Neural cell (in vitro differentiated cells): ENCODE results near the gene EPHA2. TPM values are rescaled to one million over a fixed set of nuclear protein-coding genes. Genes with fewer than 3 reads are reported as not detected.

ENCODE experiments used
- H2AFZ ChIP-seq: fragments of 200-600, 300-800 bp; sonication (generic), shearing (Covaris generic); 2 replicates; pipeline ENCODE4 v1.6.0; 2014; ENCODE audit warnings: low read depth, mild to moderate bottlenecking, antibody characterized with exemption, low read length, moderate library complexity
- H3F3A ChIP-seq: fragments of 200-600 bp; shearing (Covaris generic); 2 replicates; pipeline ENCODE4 v1.6.1; 2016; ENCODE audit warnings: mild to moderate bottlenecking, moderate library complexity, mixed read lengths, antibody characterized with exemption, low read length; ENCODE audit not compliant: insufficient read depth, poor library complexity, severe bottlenecking
- H3K27ac ChIP-seq: fragments of 200-600, 300-800 bp; sonication (generic), shearing (Covaris generic); 2 replicates; pipeline ENCODE4 v1.5.1; 2014; ENCODE audit warnings: mild to moderate bottlenecking, low read length, moderate library complexity
- H3K27me3 ChIP-seq: fragments of 300-800, 200-600 bp; sonication (generic), shearing (Covaris generic); 2 replicates; pipeline ENCODE4 v1.6.0; 2014; ENCODE audit warnings: mild to moderate bottlenecking, low read depth, low read length, moderate library complexity; ENCODE audit not compliant: insufficient read depth
- H3K36me3 ChIP-seq: fragments of 300-800, 200-600 bp; sonication (generic), shearing (Covaris generic); 2 replicates; pipeline ENCODE4 v1.5.1; 2014; ENCODE audit warnings: mild to moderate bottlenecking, antibody characterized with exemption, low read length, moderate library complexity; ENCODE audit not compliant: insufficient read depth
- H3K4me2 ChIP-seq: fragments of 300-800, 200-600 bp; sonication (generic), shearing (Covaris generic); 2 replicates; pipeline ENCODE4 v1.6.0; 2014; ENCODE audit warnings: mild to moderate bottlenecking, low read length
- H3K4me3 ChIP-seq: fragments of 300-800, 200-600 bp; sonication (generic), shearing (Covaris generic); 2 replicates; pipeline ENCODE4 v1.5.1; 2014; ENCODE audit warnings: mild to moderate bottlenecking, low read length, moderate library complexity
- H3K79me2 ChIP-seq: fragments of 200-600 bp; shearing (Covaris generic); replicated peaks from 2 replicates; pipeline ENCODE4 v1.6.0; 2014; ENCODE audit warnings: mild to moderate bottlenecking, low read length, moderate library complexity; ENCODE audit not compliant: insufficient read depth
- H3K9ac ChIP-seq: fragments of 300-800, 200-600 bp; sonication (generic), shearing (Covaris generic); 2 replicates; pipeline ENCODE4 v1.6.1; 2016; ENCODE audit warnings: mild to moderate bottlenecking, low read length, mixed read lengths
- H3K9me2 ChIP-seq: fragments of 200-600 bp; shearing (Covaris generic); 2 replicates; pipeline ENCODE4 v1.6.1; 2016; ENCODE audit warnings: mild to moderate bottlenecking, low read length, mixed read lengths; ENCODE audit not compliant: insufficient read depth
- H3K9me3 ChIP-seq: fragments of 200-600, 300-800 bp; sonication (generic), shearing (Covaris generic); 2 replicates; pipeline ENCODE4 v1.6.1; 2016; ENCODE audit warnings: mild to moderate bottlenecking, mixed run types, low read length, moderate library complexity, mixed read lengths
- H4K20me1 ChIP-seq: fragments of 200-600 bp; shearing (Covaris generic); 2 replicates; pipeline ENCODE4 v1.6.1; 2016; ENCODE audit warnings: mild to moderate bottlenecking, mixed run types; ENCODE audit not compliant: insufficient read depth
- CTCF ChIP-seq: fragments of 450-650 bp; IDR thresholded peaks from 2 replicates; pipeline ENCODE4 v1.5.1; 2014; ENCODE audit warnings: antibody characterized with exemption, mild to moderate bottlenecking, moderate library complexity; ENCODE audit not compliant: poor library complexity, severe bottlenecking
- EP300 ChIP-seq: fragments of 450-650 bp; conservative IDR thresholded peaks from 2 replicates; pipeline ENCODE4 v1.6.1; 2014; ENCODE audit warnings: antibody characterized with exemption, mild to moderate bottlenecking, moderate library complexity; ENCODE audit not compliant: poor library complexity, severe bottlenecking
- EZH2 ChIP-seq: fragments of 200-600, 300-800 bp; shearing (Covaris generic), sonication (generic); IDR thresholded peaks from 2 replicates; pipeline ENCODE4 v1.6.1; 2014; ENCODE audit warnings: antibody characterized with exemption, low read length, borderline replicate concordance, mild to moderate bottlenecking; ENCODE audit not compliant: insufficient read depth, poor library complexity, severe bottlenecking
- MXI1 ChIP-seq: fragments of 450-650 bp; conservative IDR thresholded peaks from 2 replicates; pipeline ENCODE4 v1.6.1; 2014; ENCODE audit warnings: antibody characterized with exemption, mild to moderate bottlenecking; ENCODE audit not compliant: poor library complexity, severe bottlenecking
- POLR2AphosphoS5 ChIP-seq: IDR thresholded peaks from 2 replicates; pipeline ENCODE4 v1.6.1; 2012
- RAD21 ChIP-seq: fragments of 450-650 bp; conservative IDR thresholded peaks from 2 replicates; pipeline ENCODE4 v1.6.1; 2014; ENCODE audit warnings: antibody characterized with exemption, mild to moderate bottlenecking, moderate library complexity
- REST ChIP-seq: IDR thresholded peaks from 2 replicates; pipeline ENCODE4 v1.6.1; 2012; ENCODE audit warnings: borderline replicate concordance
- SMC3 ChIP-seq: fragments of 450-650 bp; conservative IDR thresholded peaks from 2 replicates; pipeline ENCODE4 v1.6.1; 2014; ENCODE audit warnings: antibody characterized with exemption, mild to moderate bottlenecking, moderate library complexity; ENCODE audit not compliant: poor library complexity
- TAF1 ChIP-seq: IDR thresholded peaks from 2 replicates; pipeline ENCODE4 v1.6.1; 2012; ENCODE audit warnings: low read depth
- polyA plus RNA-seq: library from polyadenylated mRNA; depleted of rRNA; stranded (reverse); fragments of >200 nt; gene quantifications from 2 replicates; pipeline ENCODE4 v1.2.3, GENCODE V29; 2014

EPHA2 gene
- polyA plus RNA-seq, 1 donor from 2014 or later: 0.63 TPM

GRCh38 chr1:16112596-16113555, 43.0 kb downstream of the EPHA2 start:
- TF ChIP-seq REST (no peak), EP300 (no peak), SMC3 (no peak), EZH2 (no peak), CTCF (no peak), MXI1 (no peak), POLR2AphosphoS5 (no peak), RAD21 (no peak), TAF1 (no peak)
- Histone ChIP-seq H2AFZ (no peak overlapping the region), H3K9me3 (no peaks in the 10 kb centered on the region), H4K20me1 (no peaks in the 10 kb centered on the region), H3K4me3 (no peak overlapping the region), H3K9ac (no peak overlapping the region), H3K27ac (no peak overlapping the region), H3K36me3 (no peaks in the 10 kb centered on the region), H3K9me2 (no peaks in the 10 kb centered on the region), H3K4me2 (no peak overlapping the region), H3F3A (no peaks in the 10 kb centered on the region), H3K27me3 (no peaks in the 10 kb centered on the region), H3K79me2 (no peaks in the 10 kb centered on the region)

- TF ChIP-seq EZH2 (no peak), TAF1 (no peak), POLR2AphosphoS5 (no peak), CTCF (no peak), EP300 (no peak), SMC3 (no peak), RAD21 (no peak), REST (no peak), MXI1 (no peak)
- H3K79me2 ChIP-seq: no peaks in the 10 kb centered on the region
- H4K20me1 ChIP-seq: no peaks in the 10 kb centered on the region
- H3K9me2 ChIP-seq: no peaks in the 10 kb centered on the region
- no peak overlapping the region for H3K4me2 ChIP-seq
- no peaks in the 10 kb centered on the region for H3K36me3 ChIP-seq
- no peak overlapping the region for H2AFZ ChIP-seq
- peak overlapping the region; percentile 29 for H3K9ac ChIP-seq
- H3F3A ChIP-seq: no peaks in the 10 kb centered on the region
- H3K4me3 ChIP-seq: no peak overlapping the region
- no peak overlapping the region for H3K27ac ChIP-seq
- no peaks in the 10 kb centered on the region for H3K9me3 ChIP-seq
- no peaks in the 10 kb centered on the region for H3K27me3 ChIP-seq
Measured at GRCh38 chr1:16111771-16112595, 43.9 kb downstream of the EPHA2 start.
